Psoas muscle (tissue), 8 donors: Measurements from ENCODE around the gene ZNF764. TPM values are rescaled to one million over a fixed set of nuclear protein-coding genes. Genes with fewer than 3 reads are reported as not detected.

Experiments used
- ATAC-seq, 4 donors: fragments of 200-7000 bp; cut with Tn5 transposase; one replicate each; pipeline ENCODE4 v1.9.1; 2020; ENCODE audit warnings: moderate library complexity in 3 of 4, mild to moderate bottlenecking in 2 of 4
- DNase-seq, 2 donors: peaks; one replicate each; pipeline ENCODE4 v3.0.0-alpha.2; 2020
- H3K27ac ChIP-seq: fragments of 200-600 bp; one replicate; pipeline ENCODE4 v1.8.0; 2022
- H3K27me3 ChIP-seq, 3 donors: fragments of 200-600 bp in 1 of 3; one replicate each; pipeline versions ENCODE4 v1.6.1 to v1.8.0; 2013 to 2022; ENCODE audit warnings: low read length in 2 of 3, mild to moderate bottlenecking in 2 of 3, moderate library complexity in 1 of 3; ENCODE audit not compliant: insufficient read depth in 3 of 3
- H3K36me3 ChIP-seq, 2 donors: fragments of 200-600 bp in 1 of 2; one replicate each; pipeline versions ENCODE4 v1.6.1 to v1.8.0; 2013 to 2022; ENCODE audit warnings: low read depth in 1 of 2, mild to moderate bottlenecking in 1 of 2, moderate library complexity in 1 of 2; ENCODE audit not compliant: insufficient read depth in 1 of 2
- H3K4me1 ChIP-seq: fragments of 200-600 bp; one replicate; pipeline ENCODE4 v1.8.0; 2022
- H3K4me3 ChIP-seq: fragments of 200-600 bp; one replicate; pipeline ENCODE4 v1.8.0; 2022; ENCODE audit warnings: mild to moderate bottlenecking
- H3K9me3 ChIP-seq: fragments of 200-600 bp; one replicate; pipeline ENCODE4 v1.8.0; 2022
- WGBS, 3 donors: extraction: QIAGEN DNeasy Blood & Tissue Kit; methylation state at CpG; one replicate each; pipeline versions ENCODE4 v1.1.6 to v1.1.7; 2013; 5-methylcytosine and 5-hydroxymethylcytosine counted together
- intact Hi-C, 2 donors: fragments of 100-400 bp; cut with DNase I; formaldehyde crosslinking; loops; one replicate each; pipeline versions ENCODE4 v1.11.0 to v1.14.2; 2022
- polyA plus RNA-seq, 3 donors: library from polyadenylated mRNA; stranded (reverse); fragments of 200-250 nt; gene quantifications; one replicate each; pipeline ENCODE4 v1.2.3, GENCODE V29; 2013
- total RNA-seq, 4 donors: library from RNA; stranded (reverse); fragmentation: NEBNext Ultra II Directional in 2 of 4; extraction: Animal tissue kit (Norgen Biotek cat#: 25700) in 2 of 4; gene quantifications; one replicate each; pipeline versions ENCODE4 v1.2.1 to v1.2.4, GENCODE V29; 2021 to 2023
- TF ChIP-seq, protein P1 (sequence below): fragments of 200-600 bp; IDR thresholded peaks from one replicate; pipeline ENCODE4 v1.8.0; 2022; ENCODE audit warnings: antibody characterized with exemption
- donor health status: healthy with polysubstance abuse.
- donor health status: DM: no; HTN: no; CAD: no; lungs with moderate emphysema.
- donor health status: Bipolar disorder and iron deficiency.
- donor health status: healthy.
- donor health status: DM: yes; HTN: yes; CAD: no.
- donor health status: DM: no; HTN: no; CAD: no.
- donor health status: DM: no; HTN: no; CAD: no.
- donor health status: DM: yes; HTN: yes; CAD: no.

ZNF764 gene
- total and polyA plus RNA-seq, 7 donors: 1.9 to 8.7 (median 5.1) TPM

DNA sequence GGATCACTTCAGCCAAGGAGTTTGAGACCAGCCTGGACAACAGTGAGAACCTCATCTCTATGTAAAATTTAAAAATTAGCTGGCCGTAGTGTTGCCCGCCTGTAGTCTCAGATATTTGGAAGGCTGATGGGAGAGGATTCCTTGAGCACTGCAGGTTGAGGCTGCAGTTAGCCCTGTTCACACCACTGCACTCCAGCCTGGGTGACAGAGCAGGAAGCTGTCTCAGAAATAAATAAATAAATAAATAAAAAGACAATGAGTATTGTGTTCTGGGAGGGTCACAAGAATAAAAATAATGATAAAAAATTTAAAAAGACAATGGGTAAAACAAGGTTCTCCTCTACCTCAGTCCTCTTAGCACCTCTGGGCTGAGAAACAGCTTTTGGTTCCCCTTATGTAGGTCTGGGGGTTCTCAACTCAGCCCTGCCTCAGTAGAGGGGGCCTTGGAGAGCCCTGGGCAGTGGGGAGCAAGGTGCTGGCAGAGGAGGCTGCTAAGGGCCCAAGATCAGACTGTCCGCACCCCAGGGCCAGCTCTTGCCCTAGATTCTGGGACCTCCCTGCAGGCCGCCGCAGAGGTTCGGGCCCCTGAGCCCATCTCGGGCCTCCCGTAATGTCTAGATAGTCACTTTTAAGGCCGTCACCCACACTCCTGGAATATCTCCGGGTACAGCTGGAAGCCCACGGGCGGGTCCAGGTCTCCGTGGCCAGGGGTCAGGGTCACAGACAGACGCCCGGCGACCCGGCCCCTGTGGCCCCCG, 3.4 kb downstream of the ZNF764 start:
- Histone ChIP-seq H3K27ac (peak overlapping the region; percentile 97), H3K27me3 (no peaks in the 10 kb centered on the region), H3K9me3 (no peaks in the 10 kb centered on the region), H3K4me3 (no peak overlapping the region), H3K4me1 (peaks cover 31% of the 10 kb centered on the region), H3K36me3 (peaks cover 0 to 30% of the 10 kb centered on the region in 2 donors)
- no peak for DNase-seq
- TF ChIP-seq, protein P1, sequence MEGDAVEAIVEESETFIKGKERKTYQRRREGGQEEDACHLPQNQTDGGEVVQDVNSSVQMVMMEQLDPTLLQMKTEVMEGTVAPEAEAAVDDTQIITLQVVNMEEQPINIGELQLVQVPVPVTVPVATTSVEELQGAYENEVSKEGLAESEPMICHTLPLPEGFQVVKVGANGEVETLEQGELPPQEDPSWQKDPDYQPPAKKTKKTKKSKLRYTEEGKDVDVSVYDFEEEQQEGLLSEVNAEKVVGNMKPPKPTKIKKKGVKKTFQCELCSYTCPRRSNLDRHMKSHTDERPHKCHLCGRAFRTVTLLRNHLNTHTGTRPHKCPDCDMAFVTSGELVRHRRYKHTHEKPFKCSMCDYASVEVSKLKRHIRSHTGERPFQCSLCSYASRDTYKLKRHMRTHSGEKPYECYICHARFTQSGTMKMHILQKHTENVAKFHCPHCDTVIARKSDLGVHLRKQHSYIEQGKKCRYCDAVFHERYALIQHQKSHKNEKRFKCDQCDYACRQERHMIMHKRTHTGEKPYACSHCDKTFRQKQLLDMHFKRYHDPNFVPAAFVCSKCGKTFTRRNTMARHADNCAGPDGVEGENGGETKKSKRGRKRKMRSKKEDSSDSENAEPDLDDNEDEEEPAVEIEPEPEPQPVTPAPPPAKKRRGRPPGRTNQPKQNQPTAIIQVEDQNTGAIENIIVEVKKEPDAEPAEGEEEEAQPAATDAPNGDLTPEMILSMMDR: no peak
- intact Hi-C loops: no loop called here
- WGBS, 3 donors: 94 to 95% (median 94%) methylated on average over 16 to 18 of the region's 18 CpGs
- no peak for ATAC-seq

GRCh38 chr16:30553393-30553899, 4.7 kb downstream of the ZNF764 start:
- peak overlapping the region; percentile 41 for H3K27ac ChIP-seq

DNA sequence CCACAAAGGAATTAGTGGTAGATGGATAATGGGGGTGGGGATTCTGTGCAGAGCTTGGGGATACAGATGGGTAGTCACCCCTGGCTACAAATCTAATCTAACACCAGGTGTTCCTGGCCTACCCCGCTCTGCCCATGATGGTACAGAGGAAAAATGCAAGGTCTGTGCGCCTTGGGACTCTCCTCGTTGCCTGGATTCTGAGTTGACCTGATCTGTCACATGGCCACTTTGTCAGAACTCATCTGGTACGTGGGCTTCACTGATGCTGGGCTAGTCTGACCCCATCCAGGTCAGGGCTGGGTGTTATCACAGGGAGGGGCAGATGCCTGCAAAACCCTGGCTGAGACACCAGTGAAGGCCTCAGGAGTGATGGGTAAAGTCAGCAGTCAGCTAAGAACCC, 5.2 kb downstream of the ZNF764 start:
- Histone ChIP-seq H3K36me3 (peaks cover 0 to 30% of the 10 kb centered on the region in 2 donors), H3K9me3 (no peaks in the 10 kb centered on the region), H3K27me3 (no peaks in the 10 kb centered on the region), H3K4me1 (peaks cover 36% of the 10 kb centered on the region), H3K27ac (peak overlapping the region; percentile 41), H3K4me3 (no peak overlapping the region)
- TF ChIP-seq, protein P1: no peak
- no peak for ATAC-seq
- intact Hi-C loops: no loop called here
- no peak for DNase-seq
- WGBS, 3 donors: 79 to 90% (median 84%) methylated on average over 4 of the region's 4 CpGs

More at GRCh38 chr16:30553393-30553899, 4.7 kb downstream of the ZNF764 start:
- H3K36me3 ChIP-seq: peaks cover 0 to 30% of the 10 kb centered on the region in 2 donors
- no peaks in the 10 kb centered on the region for H3K9me3 ChIP-seq
- H3K27me3 ChIP-seq: no peaks in the 10 kb centered on the region
- DNase-seq (no peak), ATAC-seq (no peak)
- peaks cover 36% of the 10 kb centered on the region for H3K4me1 ChIP-seq
- TF ChIP-seq, protein P1: no peak
- intact Hi-C loops: no loop called here
- H3K4me3 ChIP-seq: no peak overlapping the region
- 85 to 91% (median 91%) methylated on average over 2 of the region's 2 CpGs for WGBS, 3 donors

DNA sequence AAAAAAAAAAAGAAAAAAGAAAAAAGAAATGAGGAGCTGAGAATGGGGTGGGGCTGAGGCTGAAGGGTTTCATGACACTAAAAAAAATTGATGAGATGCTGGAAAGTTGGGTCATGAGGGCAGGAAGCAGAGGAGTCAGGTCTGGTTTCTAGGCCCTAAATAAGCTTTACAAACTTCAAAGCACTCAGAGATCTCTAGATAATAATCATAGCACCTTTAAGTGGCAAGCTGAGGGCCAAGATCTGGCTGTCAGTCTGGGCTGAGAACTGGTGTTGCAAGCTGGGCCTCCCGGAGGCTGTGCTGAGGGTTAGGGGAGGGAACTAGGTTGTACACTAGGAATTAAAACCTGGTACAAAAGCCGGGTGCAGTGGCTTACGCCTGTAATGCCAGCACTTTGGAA, 6.4 kb downstream of the ZNF764 start:
- peak overlapping the region; percentile 41 for H3K27ac ChIP-seq
- intact Hi-C loops: no loop called here

More for the DNA sequence above, 6.4 kb downstream of the ZNF764 start:
- H3K4me1 ChIP-seq: peaks cover 30% of the 10 kb centered on the region
- TF ChIP-seq, protein P1: no peak
- WGBS, 3 donors: 34 to 61% (median 55%) methylated on average over 3 of the region's 3 CpGs
- no peak for DNase-seq
- no peaks in the 10 kb centered on the region for H3K9me3 ChIP-seq
- H3K27me3 ChIP-seq: no peaks in the 10 kb centered on the region
- H3K36me3 ChIP-seq: peaks cover 0 to 30% of the 10 kb centered on the region in 2 donors
- no peak for ATAC-seq
- no peak overlapping the region for H3K4me3 ChIP-seq
